Skin epidermis (tissue), 12 donors: Measurements from ENCODE around the gene PCDHB12.
"Not testable (repeated sequence)": the region's sequence is repeated elsewhere in the genome, so short reads cannot be mapped to it uniquely, and the experiment has no call there.

Experiments
- H3K27ac ChIP-seq, 21 experiments: fragments of 200-600 bp; sonication (generic) in 11 of 21; one replicate each; pipeline ENCODE4 v1.5.0; 2020; ENCODE audit warnings: mild to moderate bottlenecking in 3 of 21, inconsistent platforms in 2 of 21, moderate library complexity in 2 of 21
- H3K4me3 ChIP-seq, 7 experiments: fragments of 200-600 bp; sonication (generic) in 2 of 7; one replicate each; pipeline ENCODE4 v1.5.0; 2020; ENCODE audit warnings: inconsistent platforms in 2 of 7, mild to moderate bottlenecking in 2 of 7, moderate library complexity in 1 of 7

PCDHB12 gene

GRCh38 chr5:141201126-141201525 is 7.4 kb upstream of the PCDHB12 start:
- H3K27ac ChIP-seq, H3K4me3 ChIP-seq: not testable (repeated sequence)

GRCh38 chr5:141201646-141202045 is 6.9 kb upstream of the PCDHB12 start:
- H3K4me3 ChIP-seq, H3K27ac ChIP-seq: not testable (repeated sequence)

GRCh38 chr5:141210281-141210680 is 1.8 kb downstream of the PCDHB12 start:
- not testable (repeated sequence) for H3K4me3 ChIP-seq, H3K27ac ChIP-seq

- H3K27ac ChIP-seq, H3K4me3 ChIP-seq: not testable (repeated sequence)
These were observed 2.3 kb downstream of the PCDHB12 start for GRCh38 chr5:141210849-141211248.

GRCh38 chr5:141213656-141214339 is 5.3 kb downstream of the PCDHB12 start, which contains the start of gene PCDHB13:
Gene PCDHB13 (plus strand): TSS chr5:141213919. CDS start chr5:141214124, 205 bp downstream.
- not testable (repeated sequence) for H3K27ac ChIP-seq
- H3K4me3 ChIP-seq: peak within 1 kb of the TSS in 1 of 7 experiments; percentile 22

- not testable (repeated sequence) for H3K4me3 ChIP-seq, H3K27ac ChIP-seq
These were observed 6.1 kb downstream of the PCDHB12 start for GRCh38 chr5:141214583-141214982.

- H3K4me3 ChIP-seq, H3K27ac ChIP-seq: not testable (repeated sequence)
These were observed 7.0 kb downstream of the PCDHB12 start for GRCh38 chr5:141215504-141215903.

GRCh38 chr5:141216035-141216434 is 7.5 kb downstream of the PCDHB12 start:
- H3K4me3 ChIP-seq, H3K27ac ChIP-seq: not testable (repeated sequence)

GRCh38 chr5:141223112-141223783 is 14.7 kb downstream of the PCDHB12 start, which contains the start of gene PCDHB14:
Gene PCDHB14 (plus strand): TSS chr5:141223343. CDS start chr5:141223506, 163 bp downstream.
- peak within 1 kb of the TSS in 1 of 7 experiments; percentile 7 for H3K4me3 ChIP-seq
- H3K27ac ChIP-seq: no peak within 1 kb of the TSS

- not testable (repeated sequence) for H3K4me3 ChIP-seq, H3K27ac ChIP-seq
These were observed 16.3 kb downstream of the PCDHB12 start for GRCh38 chr5:141224844-141225243.

- H3K27ac ChIP-seq, H3K4me3 ChIP-seq: not testable (repeated sequence)
These were observed 16.9 kb downstream of the PCDHB12 start for GRCh38 chr5:141225421-141225820.

GRCh38 chr5:141234109-141234667 is 25.7 kb downstream of the PCDHB12 start:
- Histone ChIP-seq H3K4me3 (peak overlapping the region in 1 of 7 experiments; percentile 5), H3K27ac (no peak overlapping the region)

GRCh38 chr5:141235922-141236321 is 27.4 kb downstream of the PCDHB12 start:
- H3K27ac ChIP-seq, H3K4me3 ChIP-seq: not testable (repeated sequence)

- H3K4me3 ChIP-seq: no peak overlapping the region
- H3K27ac ChIP-seq: no peak overlapping the region
These were observed 28.2 kb downstream of the PCDHB12 start for GRCh38 chr5:141236516-141237313.

GRCh38 chr5:141241496-141241895 is 33.0 kb downstream of the PCDHB12 start:
- H3K27ac ChIP-seq: no peak overlapping the region
- H3K4me3 ChIP-seq: no peak overlapping the region

- H3K4me3 ChIP-seq: no peak within 1 kb of the TSS
- no peak within 1 kb of the TSS for H3K27ac ChIP-seq
These were observed 36.8 kb downstream of the PCDHB12 start, which contains the start of gene PCDHB15 for GRCh38 chr5:141245250-141245717. Gene PCDHB15 (plus strand): TSS chr5:141245395. CDS start chr5:141245579, 184 bp downstream.

GRCh38 chr5:141246971-141247370 is 38.5 kb downstream of the PCDHB12 start:
- H3K4me3 ChIP-seq, H3K27ac ChIP-seq: not testable (repeated sequence)

GRCh38 chr5:141247434-141247833 is 38.9 kb downstream of the PCDHB12 start:
- H3K4me3 ChIP-seq, H3K27ac ChIP-seq: not testable (repeated sequence)

- Histone ChIP-seq H3K4me3 (no peak overlapping the region), H3K27ac (no peak overlapping the region)
These were observed 42.1 kb downstream of the PCDHB12 start for GRCh38 chr5:141250576-141250975.

GRCh38 chr5:141258464-141258863 is 49.9 kb downstream of the PCDHB12 start:
- Histone ChIP-seq H3K4me3 (no peak overlapping the region), H3K27ac (no peak overlapping the region)
